ENCODE results near the gene CBX5. TPM values are rescaled to one million over a fixed set of nuclear protein-coding genes. Genes with fewer than 3 reads are reported as not detected.
A peak's percentile ranks its signal among the peaks of the same experiment; 100 is the strongest.

CBX5 gene
- total and polyA plus RNA-seq, 9 of the 15 experiments (the other 6 are each of a cell fraction or from before 2014, with no cell fraction given): 32.6 to 102 (median 59.2) TPM

- TF ChIP-seq ZNF592 (IDR thresholded peaks at IDR 0.05) (peak; percentile 86), HDAC2 (IDR thresholded peaks at IDR 0.05) (no peak), ZNF41 (CRISPR knock-in tag; conservative IDR thresholded peaks at IDR 0.05) (no peak), NRF1 (conservative IDR thresholded peaks at IDR 0.05 in 1 of 2, IDR thresholded peaks at IDR 0.05 in 1 of 2) (peak; percentile 96 to 97), TFAM (CRISPR knock-in tag; conservative IDR thresholded peaks at IDR 0.05) (no peak), TCF7L2 (IDR thresholded peaks at IDR 0.05; ENCODE audit: low read depth, low read length) (no peak), POLR2A (conservative IDR thresholded peaks at IDR 0.05) (peak; percentile 100), ZNF318 (IDR thresholded peaks at IDR 0.05; ENCODE audit: borderline replicate concordance in 1 of 2, low read depth in 1 of 2) (no peak), TEAD1 (CRISPR knock-in tag; IDR thresholded peaks at IDR 0.05) (peak in 1 of 2 experiments; percentile 34; a peak in 3 of 4 replicates), ZNF785 (CRISPR knock-in tag; IDR thresholded peaks at IDR 0.05) (no peak), C11orf30 (IDR thresholded peaks at IDR 0.05; ENCODE audit: low read depth) (0 out of 2 replicates have a peak, but pooled peaks have one; percentile 17), ZNF324 (CRISPR knock-in tag; IDR thresholded peaks at IDR 0.05) (no peak), STAG1 (CRISPR knock-in tag; IDR thresholded peaks at IDR 0.05; ENCODE audit: borderline replicate concordance) (no peak)
These were observed 742 bp upstream of the CBX5 start, which contains the start of gene HNRNPA1 (continued) for GRCh38 chr12:54280468-54281260.
